ENCODE data around the gene DPEP3. TPM values are rescaled to one million over a fixed set of nuclear protein-coding genes. Genes with fewer than 3 reads are reported as not detected.

Gene DPEP3
- polyA plus RNA-seq, 1 experiment: not detected

DNA sequence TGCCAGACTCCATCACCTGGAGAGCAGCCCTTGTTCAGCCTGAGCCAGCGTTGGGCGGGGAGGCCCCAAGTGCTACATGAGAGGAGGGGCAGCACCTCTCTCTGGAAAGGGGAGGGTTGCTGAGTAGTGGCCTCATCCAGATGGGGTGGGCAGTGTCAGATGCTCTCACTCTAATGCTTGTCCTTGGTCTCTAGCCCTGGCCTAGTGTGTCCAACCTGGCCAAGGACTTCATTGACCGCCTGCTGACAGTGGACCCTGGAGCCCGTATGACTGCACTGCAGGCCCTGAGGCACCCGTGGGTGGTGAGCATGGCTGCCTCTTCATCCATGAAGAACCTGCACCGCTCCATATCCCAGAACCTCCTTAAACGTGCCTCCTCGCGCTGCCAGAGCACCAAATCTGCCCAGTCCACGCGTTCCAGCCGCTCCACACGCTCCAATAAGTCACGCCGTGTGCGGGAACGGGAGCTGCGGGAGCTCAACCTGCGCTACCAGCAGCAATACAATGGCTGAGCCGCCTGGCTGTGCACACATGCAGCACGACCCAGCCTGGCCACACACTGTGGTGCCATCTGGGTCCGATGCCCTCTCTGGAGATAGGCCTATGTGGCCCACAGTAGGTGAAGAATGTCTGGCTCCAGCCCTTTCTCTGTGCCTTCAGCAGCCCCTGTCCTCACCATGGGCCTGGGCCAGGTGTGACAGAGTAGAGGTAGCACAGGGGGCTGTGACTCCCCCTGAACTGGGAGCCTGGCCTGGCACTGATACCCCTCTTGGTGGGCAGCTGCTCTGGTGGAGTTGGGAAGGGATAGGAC is 53.0 kb downstream of the DPEP3 start:
- Histone ChIP-seq H3K27ac (ENCODE audit: low read depth, low read length) (no peak overlapping the region), H3K27me3 (ENCODE audit: control insufficient read depth, insufficient read depth, low read length) (no peaks in the 10 kb centered on the region), H3K4me3 (ENCODE audit: low read depth, low read length) (no peak overlapping the region), H3K9me3 (ENCODE audit: control insufficient read depth, insufficient read depth, low read length) (no peaks in the 10 kb centered on the region)
- CTCF ChIA-PET: interaction anchor here (1.5 to 2.6 kb wide), 2 partner anchors 44 to 406 kb away, joined by 6 to 14 read pairs; partner anchors contain the start of gene NRN1L
- POLR2A ChIA-PET: no interaction called here
- TF ChIP-seq, protein P1, sequence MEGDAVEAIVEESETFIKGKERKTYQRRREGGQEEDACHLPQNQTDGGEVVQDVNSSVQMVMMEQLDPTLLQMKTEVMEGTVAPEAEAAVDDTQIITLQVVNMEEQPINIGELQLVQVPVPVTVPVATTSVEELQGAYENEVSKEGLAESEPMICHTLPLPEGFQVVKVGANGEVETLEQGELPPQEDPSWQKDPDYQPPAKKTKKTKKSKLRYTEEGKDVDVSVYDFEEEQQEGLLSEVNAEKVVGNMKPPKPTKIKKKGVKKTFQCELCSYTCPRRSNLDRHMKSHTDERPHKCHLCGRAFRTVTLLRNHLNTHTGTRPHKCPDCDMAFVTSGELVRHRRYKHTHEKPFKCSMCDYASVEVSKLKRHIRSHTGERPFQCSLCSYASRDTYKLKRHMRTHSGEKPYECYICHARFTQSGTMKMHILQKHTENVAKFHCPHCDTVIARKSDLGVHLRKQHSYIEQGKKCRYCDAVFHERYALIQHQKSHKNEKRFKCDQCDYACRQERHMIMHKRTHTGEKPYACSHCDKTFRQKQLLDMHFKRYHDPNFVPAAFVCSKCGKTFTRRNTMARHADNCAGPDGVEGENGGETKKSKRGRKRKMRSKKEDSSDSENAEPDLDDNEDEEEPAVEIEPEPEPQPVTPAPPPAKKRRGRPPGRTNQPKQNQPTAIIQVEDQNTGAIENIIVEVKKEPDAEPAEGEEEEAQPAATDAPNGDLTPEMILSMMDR (IDR thresholded peaks at IDR 0.05; ENCODE audit: low read depth, low read length): no peak
- DNase-seq (ENCODE audit: low read depth, low spot score): no peak

DNA sequence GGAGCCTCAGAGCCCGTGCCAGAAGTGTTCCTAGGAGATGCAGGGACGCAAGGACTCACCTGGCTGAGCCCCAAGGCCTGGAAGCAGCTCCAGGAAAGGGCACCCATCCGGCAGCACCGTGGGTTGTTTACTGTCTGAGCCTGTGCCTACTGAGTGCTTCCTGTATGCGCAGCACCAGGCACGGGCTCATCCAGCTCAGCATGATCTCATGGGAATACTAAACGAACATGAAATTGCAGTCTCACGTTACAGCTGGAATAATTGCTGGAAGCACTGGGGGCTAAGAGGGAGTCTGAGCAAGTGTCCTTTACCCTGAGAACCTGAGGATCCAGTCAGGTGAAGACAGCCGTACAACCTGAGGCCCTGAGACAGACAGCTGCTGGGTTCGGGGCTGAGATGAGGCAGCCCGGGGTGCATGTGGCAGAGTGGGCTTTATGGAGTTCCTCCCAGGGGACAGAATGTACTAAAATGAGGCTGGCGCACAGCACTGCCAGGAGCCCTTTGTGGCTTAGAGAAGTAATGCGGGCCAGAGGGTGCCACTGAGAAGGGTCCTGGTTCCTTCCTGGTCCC is 54.0 kb downstream of the DPEP3 start:
- H3K27me3 ChIP-seq (ENCODE audit: control insufficient read depth, insufficient read depth, low read length): no peaks in the 10 kb centered on the region
- CTCF ChIA-PET: interaction anchor here (0.5 to 2.8 kb wide), 4 partner anchors 42 to 405 kb away, joined by 3 to 12 read pairs (median 6); partner anchors contain the start of gene NRN1L
- POLR2A ChIA-PET: interaction anchor here (0.6 to 0.7 kb wide), 2 partner anchors 20 to 147 kb away, joined by 3 to 4 read pairs; no protein-coding TSS in a partner anchor

More for the DNA sequence above, 54.0 kb downstream of the DPEP3 start:
- TF ChIP-seq, protein P1 (IDR thresholded peaks at IDR 0.05; ENCODE audit: low read depth, low read length): 0 out of 2 replicates have a peak, but pooled peaks have one; percentile 7
- Histone ChIP-seq H3K9me3 (ENCODE audit: control insufficient read depth, insufficient read depth, low read length) (no peaks in the 10 kb centered on the region), H3K27ac (ENCODE audit: low read depth, low read length) (peak overlapping the region; percentile 11), H3K4me3 (ENCODE audit: low read depth, low read length) (no peak overlapping the region)
- DNase-seq (ENCODE audit: low read depth, low spot score): no peak

Small RNAs within 50 kb of the gene (small RNA-seq; reads per million reads assigned to genes)
- 1.6 reads per million for gene RNU6-359P (ENCODE audit: insufficient read length, low read depth)

Other genes with a start within 250 kb of the DPEP3 start
- 11.3 and 11.7 TPM in 2 replicates for gene RANBP10, start 173.9 kb downstream of the DPEP3 start, polyA plus RNA-seq (2011; rRNA removed)
- gene TSNAXIP1, start 173.6 kb downstream of the DPEP3 start, polyA plus RNA-seq (2011; rRNA removed): 0.92 and 1.1 TPM in 2 replicates
- 22.3 and 22.8 TPM in 2 replicates for gene THAP11, start 138.2 kb downstream of the DPEP3 start, polyA plus RNA-seq (2011; rRNA removed)
- 151 and 190 TPM in 2 replicates for gene NUTF2, start 133.6 kb downstream of the DPEP3 start, polyA plus RNA-seq (2011; rRNA removed)
- 17.9 and 21.7 TPM in 2 replicates for gene CENPT, start 132.8 kb downstream of the DPEP3 start, polyA plus RNA-seq (2011; rRNA removed)
- gene EDC4, start 107.4 kb downstream of the DPEP3 start, polyA plus RNA-seq (2011; rRNA removed): 18.7 and 31.6 TPM in 2 replicates
- gene NRN1L, start 95.6 kb downstream of the DPEP3 start, polyA plus RNA-seq (2011; rRNA removed): 0.21 TPM in 1 of 2 replicates, not detected in the other
- 18.2 and 26.6 TPM in 2 replicates for gene PSKH1, start 87.2 kb downstream of the DPEP3 start, polyA plus RNA-seq (2011; rRNA removed)
- gene CTRL, start 48.6 kb downstream of the DPEP3 start, polyA plus RNA-seq (2011; rRNA removed): 0.14 and 0.29 TPM in 2 replicates
- gene PSMB10, start 43.6 kb downstream of the DPEP3 start, polyA plus RNA-seq (2011; rRNA removed): 18.1 and 29.1 TPM in 2 replicates
- gene LCAT, start 36.4 kb downstream of the DPEP3 start, polyA plus RNA-seq (2011; rRNA removed): 5.2 and 7.9 TPM in 2 replicates
- 48.1 and 63.0 TPM in 2 replicates for gene SLC12A4, start 11.9 kb downstream of the DPEP3 start, polyA plus RNA-seq (2011; rRNA removed)
- not detected in 2 replicates for gene DPEP2, start 19.0 kb upstream of the DPEP3 start, polyA plus RNA-seq (2011; rRNA removed)
- not detected in 2 replicates for gene DPEP2NB, start 35.4 kb upstream of the DPEP3 start, polyA plus RNA-seq (2011; rRNA removed)
- 7.6 and 8.1 TPM in 2 replicates for gene DDX28, start 42.7 kb upstream of the DPEP3 start, polyA plus RNA-seq (2011; rRNA removed)
- 13.7 and 14.1 TPM in 2 replicates for gene DUS2, start 42.8 kb upstream of the DPEP3 start, polyA plus RNA-seq (2011; rRNA removed)
- 13.8 and 16.7 TPM in 2 replicates for gene NFATC3, start 104.9 kb upstream of the DPEP3 start, polyA plus RNA-seq (2011; rRNA removed)